Measurements from ENCODE around the gene KCTD15.

The KCTD15 gene

GRCh38 chr19:33779849-33780248 lies 16.8 kb upstream of the KCTD15 start:
- ATAC-seq = no peak
- no peak overlapping the region for H3K4me3 Mint-ChIP-seq
- no peaks in the 10 kb centered on the region for H3K36me3 Mint-ChIP-seq
- peaks cover 2% of the 10 kb centered on the region for H3K9me3 Mint-ChIP-seq
- H3K4me1 Mint-ChIP-seq = peaks cover 7% of the 10 kb centered on the region
- peaks cover 56% of the 10 kb centered on the region for H3K27me3 Mint-ChIP-seq
- H3K27ac Mint-ChIP-seq = no peak overlapping the region

DNA sequence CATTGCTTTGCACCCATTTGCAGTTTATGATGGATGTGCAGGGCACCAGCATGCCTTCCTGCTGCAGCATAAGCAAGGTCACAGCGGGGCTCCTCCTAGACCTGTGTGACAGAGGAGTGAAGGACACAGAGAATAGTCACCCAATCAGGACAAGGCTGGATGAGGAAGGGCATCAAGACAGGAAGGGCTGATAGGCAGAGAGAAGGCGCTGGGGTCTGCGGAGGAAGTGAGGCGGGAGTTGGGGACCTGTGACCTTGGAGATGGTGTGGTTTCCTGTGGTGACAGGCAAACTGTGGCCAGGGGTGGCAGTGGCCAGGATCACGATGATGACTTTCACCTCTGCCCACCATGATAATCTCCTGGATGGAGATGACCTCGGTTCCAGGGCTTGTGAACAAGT lies 16.4 kb upstream of the KCTD15 start:
- Mint-ChIP-seq H3K4me1 (peaks cover 7% of the 10 kb centered on the region), H3K36me3 (no peaks in the 10 kb centered on the region), H3K27ac (no peak overlapping the region), H3K4me3 (no peak overlapping the region), H3K27me3 (peaks cover 52% of the 10 kb centered on the region), H3K9me3 (peaks cover 2% of the 10 kb centered on the region)
- ATAC-seq = no peak

DNA sequence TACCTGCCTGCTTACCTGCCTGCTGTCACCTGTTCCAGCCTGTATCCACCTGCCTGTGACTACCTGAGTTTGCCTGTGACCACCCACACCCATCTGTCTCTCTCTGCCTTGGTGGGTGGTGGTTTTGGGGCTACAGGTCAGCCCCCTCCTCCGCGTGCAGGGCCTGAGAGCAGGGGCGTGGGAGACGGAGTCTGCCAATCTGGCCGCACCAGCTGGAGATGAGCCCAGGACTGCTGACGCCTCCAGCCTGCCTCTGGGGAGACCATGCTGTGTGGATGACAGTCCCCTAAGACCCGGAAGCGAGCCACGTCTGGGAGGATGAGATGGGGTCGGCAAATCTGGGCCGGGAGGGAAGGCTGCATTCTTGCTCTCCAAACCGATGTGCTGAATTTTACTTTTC lies 15.9 kb upstream of the KCTD15 start:
- peaks cover 47% of the 10 kb centered on the region for H3K27me3 Mint-ChIP-seq
- no peak overlapping the region for H3K27ac Mint-ChIP-seq
- peaks cover 2% of the 10 kb centered on the region for H3K9me3 Mint-ChIP-seq
- no peak for ATAC-seq
- peaks cover 7% of the 10 kb centered on the region for H3K4me1 Mint-ChIP-seq
- H3K4me3 Mint-ChIP-seq = no peak overlapping the region
- no peaks in the 10 kb centered on the region for H3K36me3 Mint-ChIP-seq

DNA sequence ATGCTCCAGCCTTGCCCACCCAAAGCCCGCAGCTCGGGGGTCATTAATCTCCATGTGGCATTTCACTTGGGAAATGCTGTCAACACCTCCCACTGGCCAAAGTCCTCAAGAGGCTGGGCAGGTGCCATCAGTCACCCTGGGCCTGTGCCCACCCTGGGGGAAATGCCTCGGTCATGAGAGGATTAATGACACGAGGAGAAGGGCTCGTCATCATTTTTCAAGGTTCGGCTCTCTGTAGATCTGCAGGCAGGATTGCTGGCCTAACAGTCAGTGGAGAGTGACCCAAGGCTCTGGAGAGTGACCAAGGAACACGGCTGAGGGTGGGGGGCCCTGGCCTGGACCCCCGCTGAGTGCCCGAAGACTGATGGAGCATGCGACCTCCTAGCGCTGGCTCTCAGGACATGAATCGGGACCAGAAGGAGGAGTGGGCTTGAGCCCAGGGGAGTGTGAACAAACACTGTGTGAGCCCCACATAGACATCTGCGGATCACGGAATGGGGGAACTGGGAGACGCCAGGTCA lies 15.2 kb upstream of the KCTD15 start:
- peaks cover 2% of the 10 kb centered on the region for H3K9me3 Mint-ChIP-seq
- peaks cover 7% of the 10 kb centered on the region for H3K4me1 Mint-ChIP-seq
- H3K27ac Mint-ChIP-seq = no peak overlapping the region

DNA sequence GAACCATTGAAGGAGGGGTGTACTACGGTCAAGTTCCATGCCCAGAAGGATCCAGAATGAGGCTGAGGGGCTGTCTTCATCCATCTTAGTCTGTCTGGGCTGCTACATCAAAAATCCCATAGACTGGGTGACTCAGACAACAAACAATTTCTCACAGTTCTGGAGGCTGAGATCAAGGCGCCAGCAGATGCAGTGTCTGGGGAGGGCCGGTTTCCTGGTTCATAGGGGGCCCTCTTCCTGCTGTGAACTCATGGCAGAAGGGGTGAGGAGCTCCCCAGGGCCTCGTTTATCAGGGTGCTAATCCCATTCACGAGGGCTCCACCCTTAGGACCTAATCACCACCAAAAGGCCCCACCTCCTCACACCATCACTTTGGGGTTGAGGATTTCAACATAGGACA lies 14.7 kb upstream of the KCTD15 start:
- H3K4me1 Mint-ChIP-seq = peaks cover 7% of the 10 kb centered on the region
- no peak overlapping the region for H3K27ac Mint-ChIP-seq
- peaks cover 42% of the 10 kb centered on the region for H3K27me3 Mint-ChIP-seq
- H3K4me3 Mint-ChIP-seq = no peak overlapping the region
- H3K9me3 Mint-ChIP-seq = peaks cover 2% of the 10 kb centered on the region
- no peak for ATAC-seq
- H3K36me3 Mint-ChIP-seq = no peaks in the 10 kb centered on the region

More for the DNA sequence above, 15.2 kb upstream of the KCTD15 start:
- Mint-ChIP-seq H3K4me3 (no peak overlapping the region), H3K27me3 (peaks cover 40% of the 10 kb centered on the region), H3K36me3 (no peaks in the 10 kb centered on the region)
- no peak for ATAC-seq

DNA sequence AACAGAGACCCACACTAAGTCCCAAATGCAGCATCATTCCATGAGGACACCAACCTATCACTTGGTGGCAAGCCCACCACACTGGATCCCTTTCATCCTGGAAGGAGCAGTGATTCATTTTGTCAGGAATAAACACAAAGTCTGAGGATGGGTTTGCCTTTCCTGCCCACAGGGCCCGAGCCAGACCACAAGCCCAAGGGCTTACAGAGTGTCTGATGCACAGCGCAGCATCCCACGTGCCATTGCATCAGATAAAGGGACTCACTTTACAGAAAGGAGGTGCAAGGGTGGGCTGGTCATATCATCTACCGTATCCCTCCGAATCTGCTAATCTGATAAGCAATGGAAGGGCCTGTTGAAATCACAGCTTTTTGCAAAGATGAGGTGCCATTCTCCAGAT lies 12.2 kb upstream of the KCTD15 start:
- no peak overlapping the region for H3K4me3 Mint-ChIP-seq
- H3K36me3 Mint-ChIP-seq = no peaks in the 10 kb centered on the region
- no peak overlapping the region for H3K27ac Mint-ChIP-seq
- H3K4me1 Mint-ChIP-seq = no peaks in the 10 kb centered on the region
- H3K9me3 Mint-ChIP-seq = peaks cover 2% of the 10 kb centered on the region
- peaks cover 35% of the 10 kb centered on the region for H3K27me3 Mint-ChIP-seq
- ATAC-seq = no peak

DNA sequence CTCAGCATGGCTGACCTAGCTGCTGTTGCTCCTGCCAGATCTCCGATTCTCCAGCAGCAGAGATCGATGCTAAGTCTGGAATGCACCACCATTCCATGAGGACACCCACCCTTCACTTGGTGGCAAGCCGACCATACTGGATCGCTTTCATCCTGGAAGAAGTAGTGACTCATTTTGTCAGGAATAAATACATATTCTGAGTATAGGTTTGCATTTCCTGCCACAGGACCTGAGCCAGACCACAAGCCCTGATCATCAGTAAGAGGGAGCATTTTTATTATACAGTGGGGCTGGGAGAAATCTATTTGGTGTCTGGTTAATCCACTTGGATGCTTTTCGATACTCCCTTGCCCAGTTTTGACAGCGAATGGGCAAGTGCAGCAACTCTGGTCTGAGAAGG lies 10.9 kb upstream of the KCTD15 start:
- Mint-ChIP-seq H3K36me3 (no peaks in the 10 kb centered on the region), H3K4me3 (no peak overlapping the region), H3K9me3 (peaks cover 2% of the 10 kb centered on the region), H3K4me1 (no peaks in the 10 kb centered on the region), H3K27me3 (peaks cover 25% of the 10 kb centered on the region), H3K27ac (no peak overlapping the region)
- ATAC-seq = no peak

- no peaks in the 10 kb centered on the region for H3K4me1 Mint-ChIP-seq
- ATAC-seq = no peak
- no peak overlapping the region for H3K27ac Mint-ChIP-seq
- no peak overlapping the region for H3K4me3 Mint-ChIP-seq
- no peaks in the 10 kb centered on the region for H3K36me3 Mint-ChIP-seq
- H3K9me3 Mint-ChIP-seq = no peaks in the 10 kb centered on the region
- H3K27me3 Mint-ChIP-seq = peaks cover 39% of the 10 kb centered on the region
Observed at GRCh38 chr19:33788676-33789075, 8.0 kb upstream of the KCTD15 start.

DNA sequence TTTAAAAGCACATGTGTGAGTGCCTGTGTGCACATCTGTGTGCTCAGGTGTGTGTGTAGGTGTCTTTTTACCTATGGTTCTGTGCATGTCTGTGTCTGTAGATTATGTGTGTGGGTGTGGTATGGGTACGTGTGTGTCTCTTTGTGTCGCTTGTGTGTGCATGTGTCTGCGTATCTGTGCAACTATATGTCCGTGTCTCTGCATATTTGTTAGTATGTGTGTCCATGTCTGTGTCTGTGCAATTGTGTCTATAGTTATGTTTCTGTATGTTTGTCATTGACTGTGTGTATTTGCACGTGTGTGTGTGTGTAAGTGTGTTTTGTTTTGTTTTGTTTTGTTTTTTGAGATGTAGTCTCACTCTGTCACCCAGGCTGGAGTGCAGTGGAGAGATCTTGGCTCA lies 7.3 kb upstream of the KCTD15 start:
- peaks cover 41% of the 10 kb centered on the region for H3K27me3 Mint-ChIP-seq
- no peak overlapping the region for H3K27ac Mint-ChIP-seq

GRCh38 chr19:33794683-33795369 lies 1.8 kb upstream of the KCTD15 start:
- Mint-ChIP-seq H3K4me3 (peak overlapping the region; percentile 81), H3K27ac (no peak overlapping the region), H3K9me3 (no peaks in the 10 kb centered on the region), H3K27me3 (peaks cover 38% of the 10 kb centered on the region), H3K36me3 (no peaks in the 10 kb centered on the region), H3K4me1 (no peaks in the 10 kb centered on the region)
- ATAC-seq = no peak

More for the DNA sequence above, 7.3 kb upstream of the KCTD15 start:
- Mint-ChIP-seq H3K36me3 (no peaks in the 10 kb centered on the region), H3K4me3 (no peak overlapping the region), H3K9me3 (no peaks in the 10 kb centered on the region), H3K4me1 (no peaks in the 10 kb centered on the region)
- no peak for ATAC-seq

DNA sequence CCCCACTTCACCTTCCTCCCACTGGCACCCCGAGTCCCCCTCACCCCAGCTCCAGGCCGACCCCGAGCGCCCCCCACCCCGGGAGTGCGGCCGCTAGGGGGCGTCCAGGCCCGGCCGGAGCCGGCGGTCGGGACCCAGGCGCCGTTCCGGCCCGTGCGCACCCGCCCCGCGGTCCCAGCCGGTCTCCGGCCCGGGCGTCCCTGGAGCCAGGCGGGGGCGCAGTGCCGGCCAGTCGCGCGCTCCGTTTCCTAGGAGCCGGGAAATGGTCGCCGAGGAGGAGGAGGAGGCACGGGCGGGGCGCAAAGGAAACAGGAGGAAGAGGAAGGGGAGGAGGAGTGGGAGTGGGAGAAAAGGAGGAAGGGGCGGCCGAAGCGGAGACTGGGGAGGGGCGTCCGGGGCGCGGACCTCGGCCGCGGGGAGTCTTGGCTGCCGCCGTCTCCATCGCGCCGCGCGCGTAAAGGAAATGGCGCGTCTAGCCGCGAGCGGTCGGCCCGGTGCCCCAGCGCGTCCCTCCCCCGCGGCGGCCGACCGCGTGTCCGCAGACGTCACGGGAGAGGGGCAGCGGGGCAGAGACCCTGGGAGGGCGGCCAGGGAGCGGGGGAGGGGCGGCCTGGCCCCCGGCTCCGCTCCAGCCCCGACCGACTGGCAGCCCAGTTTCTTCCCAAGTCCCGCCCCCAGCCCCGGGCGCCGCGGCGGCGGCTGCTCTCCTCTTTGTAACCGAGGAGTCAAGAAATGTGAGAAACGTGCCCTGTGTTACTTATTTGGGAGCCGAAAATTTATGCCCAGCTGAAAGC lies 1.1 kb upstream of the KCTD15 start:
- ATAC-seq = peak; percentile 78
- Mint-ChIP-seq H3K27ac (no peak overlapping the region), H3K9me3 (no peaks in the 10 kb centered on the region), H3K4me3 (peak overlapping the region; percentile 81), H3K36me3 (no peaks in the 10 kb centered on the region), H3K4me1 (no peaks in the 10 kb centered on the region), H3K27me3 (peaks cover 37% of the 10 kb centered on the region)

DNA sequence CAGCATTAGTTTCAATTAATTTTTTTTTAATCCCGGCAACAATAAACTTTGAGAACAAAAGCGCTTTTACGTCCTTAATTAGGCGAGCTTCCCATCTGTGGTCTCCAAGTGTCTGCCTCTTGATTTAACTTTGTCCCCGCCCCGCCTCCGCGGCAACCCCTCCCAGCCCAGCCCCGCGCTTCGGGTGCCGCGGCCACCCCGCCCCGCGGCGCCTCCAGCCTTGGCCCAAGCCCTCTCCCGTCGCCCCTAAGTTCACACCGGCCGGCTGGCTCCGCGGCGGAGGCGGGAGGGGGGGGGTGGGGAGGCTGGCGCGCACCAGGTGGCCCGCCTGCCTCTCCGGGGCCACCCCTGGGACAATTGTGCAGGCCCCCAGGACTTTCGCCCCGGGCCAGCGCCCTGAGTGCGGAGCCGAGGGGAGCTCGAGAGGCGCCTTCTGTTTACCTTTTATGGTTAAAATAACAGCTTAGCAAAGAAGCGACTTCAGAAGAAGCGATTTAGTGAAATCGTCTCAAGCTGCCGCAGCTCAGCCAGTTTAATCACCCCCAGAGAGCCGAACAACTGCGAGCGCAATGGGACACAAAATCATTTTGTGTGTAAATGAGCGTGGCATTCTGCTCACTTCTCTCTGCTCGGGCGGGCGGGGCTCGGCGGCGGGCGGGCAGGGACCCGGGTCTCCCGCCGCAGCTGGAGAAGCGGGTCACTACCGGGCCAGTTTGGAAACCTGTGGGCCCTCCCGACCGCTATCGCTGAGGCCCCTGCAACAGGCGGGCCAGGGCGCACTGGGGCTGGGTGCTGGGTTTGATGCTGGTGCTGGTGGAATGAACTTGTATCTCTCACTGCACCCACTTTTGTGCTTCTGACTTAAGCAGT lies 1.4 kb downstream of the KCTD15 start:
- H3K9me3 Mint-ChIP-seq = no peaks in the 10 kb centered on the region
- no peaks in the 10 kb centered on the region for H3K4me1 Mint-ChIP-seq
- H3K27me3 Mint-ChIP-seq = peaks cover 16% of the 10 kb centered on the region
- H3K36me3 Mint-ChIP-seq = no peaks in the 10 kb centered on the region
- H3K4me3 Mint-ChIP-seq = peak overlapping the region; percentile 62
- ATAC-seq = no peak
- no peak overlapping the region for H3K27ac Mint-ChIP-seq

DNA sequence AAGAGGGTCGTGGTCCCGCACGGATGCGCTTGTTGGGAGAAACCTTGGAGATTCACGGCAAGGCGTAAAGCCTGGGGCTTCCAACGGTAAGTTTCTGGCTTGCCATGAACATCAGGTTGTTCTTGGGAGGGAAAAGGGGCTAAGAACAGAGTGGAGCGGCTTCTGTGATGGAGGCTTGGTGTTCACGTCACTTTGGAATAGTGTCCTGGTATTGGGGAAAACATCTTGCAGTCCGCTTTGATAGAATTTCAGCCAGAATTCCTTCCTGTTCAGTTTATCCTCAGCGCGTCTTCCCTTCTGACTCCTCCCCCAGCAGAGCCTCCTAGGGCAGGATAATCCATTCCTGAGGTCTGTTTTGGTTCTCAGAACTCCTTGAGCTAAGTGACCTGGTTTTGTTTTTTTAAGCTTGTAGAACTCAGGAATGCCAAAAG lies 2.0 kb downstream of the KCTD15 start:
- Mint-ChIP-seq H3K36me3 (no peaks in the 10 kb centered on the region), H3K9me3 (no peaks in the 10 kb centered on the region), H3K27ac (no peak overlapping the region), H3K27me3 (peaks cover 9% of the 10 kb centered on the region), H3K4me3 (no peak overlapping the region), H3K4me1 (no peaks in the 10 kb centered on the region)
- no peak for ATAC-seq

DNA sequence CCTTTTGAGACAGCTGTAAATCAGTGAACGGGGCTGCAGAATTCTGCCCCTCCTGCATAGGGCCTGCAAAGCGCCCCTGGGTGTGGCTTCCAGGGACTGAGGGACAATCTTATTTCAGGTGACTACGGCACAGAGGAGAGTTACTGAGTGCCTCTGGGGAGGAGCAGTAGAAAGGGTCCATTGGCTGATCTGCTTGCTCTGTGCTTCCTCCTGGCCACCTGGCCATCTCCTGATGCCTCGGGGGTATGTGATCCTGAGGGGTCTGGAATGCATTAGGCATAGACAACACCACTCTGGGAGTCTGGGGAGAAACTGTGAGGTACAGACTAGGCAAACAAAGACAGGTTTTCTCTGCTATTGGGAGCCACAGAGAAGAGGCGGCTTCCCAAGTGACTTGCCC lies 2.8 kb downstream of the KCTD15 start:
- Mint-ChIP-seq H3K4me1 (no peaks in the 10 kb centered on the region), H3K27ac (no peak overlapping the region), H3K4me3 (no peak overlapping the region), H3K27me3 (peaks cover 6% of the 10 kb centered on the region), H3K36me3 (no peaks in the 10 kb centered on the region), H3K9me3 (no peaks in the 10 kb centered on the region)
- no peak for ATAC-seq

GRCh38 chr19:33800012-33800680 lies 3.5 kb downstream of the KCTD15 start:
- H3K9me3 Mint-ChIP-seq = no peaks in the 10 kb centered on the region
- ATAC-seq = no peak
- no peak overlapping the region for H3K27ac Mint-ChIP-seq
- H3K4me1 Mint-ChIP-seq = no peaks in the 10 kb centered on the region
- no peaks in the 10 kb centered on the region for H3K36me3 Mint-ChIP-seq
- H3K27me3 Mint-ChIP-seq = no peaks in the 10 kb centered on the region
- H3K4me3 Mint-ChIP-seq = no peak overlapping the region
